IPS DF 4.7 (cell line): ENCODE data around the gene CCL28.
"Not testable (repeated sequence)": the region's sequence is repeated elsewhere in the genome, so short reads cannot be mapped to it uniquely, and the experiment has no call there.

Source experiments
- DNase-seq: peaks from one replicate; pipeline ENCODE4 v3.0.0-alpha.2; 2013; ENCODE audit warnings: low spot score; ENCODE audit errors: extremely low read depth

Gene CCL28

GRCh38 chr5:43410414-43410813 lies 1.8 kb downstream of the CCL28 start:
- no peak for DNase-seq

DNA sequence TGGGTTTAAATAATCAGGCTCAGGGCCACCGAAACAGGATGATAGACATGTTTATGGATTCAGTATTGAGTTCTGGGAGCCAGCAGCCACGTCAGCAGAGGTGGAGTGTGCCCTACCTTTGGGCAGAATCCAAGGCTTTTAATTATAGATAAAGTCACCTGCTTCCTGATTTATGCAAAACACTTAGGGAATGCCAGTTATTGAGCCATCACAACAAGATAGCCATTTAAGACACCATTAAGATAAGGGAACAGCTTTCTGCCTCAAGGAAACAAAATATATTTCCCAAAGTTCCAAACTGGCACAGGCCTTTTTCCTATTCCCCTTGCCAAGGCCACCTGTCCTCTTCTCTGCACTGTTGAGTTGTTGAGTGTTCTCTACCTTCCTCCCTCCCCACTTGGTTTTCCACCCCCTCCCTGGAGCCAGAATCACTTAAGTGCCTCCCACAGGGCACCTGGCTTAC lies 2.4 kb downstream of the CCL28 start:
- DNase-seq = no peak

DNA sequence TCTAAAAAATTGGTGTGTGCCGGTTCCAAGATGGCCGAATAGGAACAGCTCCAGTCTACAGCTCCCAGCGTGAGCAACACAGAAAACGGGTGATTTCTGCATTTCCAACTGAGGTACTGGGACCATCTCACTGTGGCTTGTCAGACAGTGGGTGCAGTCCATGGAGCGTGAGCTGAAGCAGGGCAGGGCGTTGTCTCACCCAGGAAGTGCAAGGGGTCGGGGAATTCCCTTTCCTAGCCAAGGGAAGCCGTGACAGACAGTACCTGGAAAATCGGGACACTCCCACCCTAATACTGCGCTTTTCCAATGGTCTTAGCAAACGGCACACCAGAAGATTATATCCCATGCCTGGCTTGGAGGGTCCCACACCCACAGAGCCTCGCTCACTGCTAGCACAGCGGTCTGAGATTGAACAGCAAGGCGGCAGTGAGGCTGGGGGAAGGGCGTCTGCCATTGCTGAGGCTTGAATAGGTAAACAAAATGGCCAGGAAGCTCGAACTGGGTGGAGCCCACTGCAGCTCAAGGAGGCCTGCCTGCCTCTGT lies 9.6 kb downstream of the CCL28 start:
- not testable (repeated sequence) for DNase-seq

DNA sequence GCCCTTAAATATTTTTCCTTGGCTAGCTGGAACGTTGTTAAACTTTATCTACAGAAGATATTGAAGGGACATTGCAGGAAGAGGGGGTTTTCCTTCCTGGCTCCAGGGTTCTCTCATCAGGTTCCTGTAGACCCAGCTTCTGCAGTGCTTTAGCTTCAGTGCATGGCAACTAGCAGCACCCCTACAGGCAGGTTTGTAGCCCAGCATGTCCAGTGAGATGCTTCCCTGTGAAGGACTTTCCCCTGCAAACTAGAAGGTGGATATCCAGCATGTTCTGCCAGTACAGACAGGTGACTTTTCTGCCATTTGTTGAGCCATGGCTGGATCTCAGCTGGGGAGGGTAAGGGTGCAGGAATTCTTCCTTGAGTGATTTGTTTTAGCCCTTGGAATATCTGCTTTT lies 10.4 kb downstream of the CCL28 start:
- no peak for DNase-seq

- no peak for DNase-seq
Measured at GRCh38 chr5:43400082-43400481, 12.1 kb downstream of the CCL28 start.

- DNase-seq = no peak
Measured at GRCh38 chr5:43396762-43397304, 15.4 kb downstream of the CCL28 start.

GRCh38 chr5:43390471-43390870 lies 21.7 kb downstream of the CCL28 start:
- no peak for DNase-seq

- peak; percentile 58 for DNase-seq
Measured at GRCh38 chr5:43389679-43390329, 22.4 kb downstream of the CCL28 start.

- DNase-seq = no peak
Measured at GRCh38 chr5:43386960-43387362, 25.2 kb downstream of the CCL28 start.

GRCh38 chr5:43376496-43377140 lies 35.6 kb downstream of the CCL28 start:
- DNase-seq = no peak

GRCh38 chr5:43371821-43372220 lies 40.4 kb downstream of the CCL28 start:
- no peak for DNase-seq

DNA sequence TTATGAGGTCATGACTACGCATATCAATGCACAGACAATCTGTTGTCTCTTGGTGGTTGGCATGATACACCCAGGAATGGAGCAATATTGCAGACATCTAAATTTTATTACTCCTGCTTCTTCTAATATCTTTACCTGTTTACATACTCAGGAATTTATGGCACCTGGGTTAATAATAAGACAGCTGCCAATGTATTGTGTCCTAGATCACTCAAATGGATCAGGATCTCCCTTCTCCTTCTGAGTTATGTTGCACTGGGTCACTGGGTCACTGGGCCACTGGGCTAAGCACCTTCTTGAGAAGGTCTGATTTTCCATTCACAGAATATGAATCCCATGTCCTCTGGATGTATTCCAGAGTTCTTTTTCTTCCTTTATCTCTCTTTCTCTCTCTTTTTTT lies 41.8 kb downstream of the CCL28 start:
- DNase-seq = no peak

DNA sequence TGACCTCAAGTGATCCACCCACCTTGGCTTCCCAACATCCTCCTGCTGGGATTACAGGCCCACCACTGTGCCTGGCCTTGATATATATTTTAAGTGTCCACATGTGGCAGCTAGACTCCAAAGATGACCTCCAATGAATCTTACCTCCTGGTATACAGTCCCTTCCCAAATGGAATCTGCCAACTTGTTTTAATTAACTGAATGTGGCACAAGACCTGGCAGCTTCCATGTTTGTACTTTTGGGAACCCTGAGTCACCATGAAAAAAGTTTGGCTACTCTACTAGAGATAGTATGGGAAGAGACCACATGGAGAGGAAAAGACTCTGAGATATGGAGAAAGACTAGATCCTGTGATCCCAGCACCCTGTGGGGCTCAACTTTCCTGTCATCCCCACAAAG lies 42.5 kb downstream of the CCL28 start:
- DNase-seq = no peak

DNA sequence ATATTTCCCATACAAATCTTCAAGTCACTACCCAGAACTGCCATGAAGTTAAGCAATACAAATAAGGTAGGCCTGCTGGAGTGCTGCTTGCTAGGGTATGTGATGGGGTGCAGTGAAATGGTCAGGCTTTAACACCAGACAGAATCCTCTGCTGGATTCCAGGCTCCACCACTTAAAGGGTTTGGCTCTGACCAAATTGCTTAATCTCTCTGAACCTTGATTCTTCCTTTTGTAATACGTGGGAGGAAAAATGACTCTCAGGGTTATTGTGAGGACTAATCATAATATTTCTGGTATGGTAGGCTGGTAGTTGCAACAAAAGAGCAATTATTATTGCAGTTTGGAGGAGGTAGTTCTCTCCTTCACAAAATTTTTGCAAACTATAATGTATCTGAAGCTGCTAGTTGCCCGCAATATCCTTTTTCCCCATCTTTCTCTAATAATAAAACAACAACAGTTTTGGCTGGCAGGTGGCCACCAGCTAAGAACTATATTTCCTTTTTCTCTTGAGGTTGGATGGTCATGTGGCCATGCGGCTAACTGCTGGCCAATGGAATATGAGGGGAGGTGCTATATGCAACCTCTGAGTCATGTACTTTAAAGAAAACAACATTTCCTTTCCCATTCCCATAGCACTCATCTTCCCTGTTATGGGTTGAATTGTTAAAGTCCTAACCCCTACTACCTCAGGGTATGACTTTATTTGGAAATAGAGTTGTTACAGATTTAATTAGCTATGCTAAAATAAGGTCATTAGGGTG lies 44.1 kb downstream of the CCL28 start:
- DNase-seq = no peak

DNA sequence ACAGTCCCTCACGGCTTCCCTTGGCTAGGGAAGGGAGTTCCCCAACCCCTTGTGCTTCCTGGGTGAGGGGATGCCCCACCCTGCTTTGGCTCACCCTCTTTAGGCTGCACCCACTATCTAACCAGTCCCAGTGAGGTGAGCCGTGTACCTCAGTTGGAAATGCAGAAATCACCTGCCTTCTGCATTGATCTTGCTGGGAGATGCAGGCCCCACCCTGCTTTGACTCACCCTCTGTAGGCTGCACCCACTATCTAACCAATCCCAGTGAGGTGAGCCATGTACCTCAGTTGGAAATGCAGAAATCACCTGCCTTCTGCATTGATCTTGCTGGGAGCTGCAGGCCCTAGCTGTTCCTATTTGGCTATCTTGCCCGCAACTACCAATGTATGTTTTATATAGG lies 44.7 kb downstream of the CCL28 start:
- DNase-seq = no peak

- DNase-seq = not testable (repeated sequence)
Measured at GRCh38 chr5:43366680-43367246, 45.4 kb downstream of the CCL28 start.

DNA sequence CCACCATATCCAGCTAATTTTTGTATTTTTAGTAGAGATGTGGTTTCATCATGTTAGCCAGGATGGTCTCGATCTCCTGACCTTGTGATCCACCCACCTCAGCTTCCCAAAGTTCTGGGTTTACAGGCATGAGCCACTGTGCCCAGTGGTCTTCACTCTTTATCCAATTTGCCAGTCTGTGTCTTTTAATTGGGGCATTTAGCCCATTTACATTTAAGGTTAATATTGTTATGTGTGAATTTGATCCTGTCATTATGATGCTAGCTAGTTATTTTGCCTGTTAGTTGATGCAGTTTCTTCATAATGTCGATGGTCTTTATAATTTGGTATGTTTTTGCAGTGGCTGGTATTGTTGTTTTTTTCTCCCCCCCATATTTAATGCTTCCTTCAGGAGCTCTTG lies 47.0 kb downstream of the CCL28 start:
- not testable (repeated sequence) for DNase-seq

DNA sequence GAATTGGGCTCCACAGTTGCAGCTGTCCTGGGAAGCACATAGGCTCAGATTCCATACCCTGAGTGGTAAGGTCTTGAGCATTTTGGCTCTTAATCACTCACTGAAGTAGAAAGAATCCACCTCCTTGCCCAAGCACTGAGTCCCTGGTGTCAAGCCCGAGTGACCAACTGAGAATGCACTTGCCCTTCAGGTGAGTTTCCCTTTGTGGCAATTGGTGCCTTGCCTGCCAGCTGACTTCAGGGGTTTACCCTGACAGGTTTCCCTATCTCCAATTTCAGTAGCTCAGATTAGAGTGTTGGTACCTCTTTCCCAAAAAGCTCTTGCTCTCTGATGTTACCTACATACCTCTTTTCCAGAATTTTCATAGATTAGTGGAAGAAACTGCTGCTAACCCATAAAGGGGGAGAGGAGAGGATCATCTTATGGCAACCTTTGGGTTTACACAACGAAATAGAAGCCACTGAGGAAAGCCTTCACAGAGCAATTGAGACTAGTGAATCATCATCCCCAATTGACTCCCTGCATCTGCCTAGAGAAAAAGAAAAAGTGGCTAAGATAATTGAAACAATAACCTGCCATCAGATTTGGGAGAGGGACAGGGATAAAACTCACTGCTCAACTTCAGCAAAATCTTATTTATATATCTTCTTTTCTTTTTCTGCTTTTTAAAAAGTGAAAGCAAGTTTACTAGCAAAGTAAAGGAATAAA lies 48.6 kb downstream of the CCL28 start:
- DNase-seq = no peak

GRCh38 chr5:43362725-43363435 lies 49.3 kb downstream of the CCL28 start:
- no peak for DNase-seq

- no peak for DNase-seq
Measured at GRCh38 chr5:43358726-43359125, 53.5 kb downstream of the CCL28 start.
